PC-3 (cell line): ENCODE results near the gene HLA-DMB. TPM values are rescaled to one million over a fixed set of nuclear protein-coding genes. Genes with fewer than 3 reads are reported as not detected.

Source experiments
- ATAC-seq: fragments of 200-7000 bp; cut with Tn5 transposase; 2 replicates; pipeline ENCODE4 v1.9.1; 2020; ENCODE audit warnings: mild to moderate bottlenecking, moderate library complexity
- BruUV-seq: library from RNA; stranded (reverse); fragments of 400-500 nt; replicated peaks from 2 replicates; lab custom pipeline; 2021; lab: Mats Ljungman, UMichigan
- CTCF ChIA-PET: fragments of 300-600 bp; sonication (Branson Sonifier 250); formaldehyde crosslinking; loops from one replicate; lab custom pipeline; 2022; ENCODE audit warnings: antibody characterized with exemption; lab: Charles Lee
- POLR2A ChIA-PET: fragments of 300-600 bp; sonication (Branson Sonifier 250); formaldehyde crosslinking; loops from one replicate; lab custom pipeline; 2022; ENCODE audit warnings: antibody characterized with exemption; ENCODE audit not compliant: unreplicated experiment; lab: Charles Lee
- DNase-seq: peaks from one replicate; pipeline ENCODE4 v3.0.0-alpha.2; 2015
- H2AFZ ChIP-seq: fragments of 300-600 bp; sonication (generic); 2 replicates; pipeline ENCODE4 v1.6.0; 2016; ENCODE audit warnings: antibody characterized with exemption, low read length
- H3F3A ChIP-seq: fragments of 300-600 bp; sonication (generic); one replicate; pipeline ENCODE4 v1.6.0; 2017; ENCODE audit warnings: antibody characterized with exemption, low read length, control low read depth, mild to moderate bottlenecking; ENCODE audit not compliant: unreplicated experiment
- H3K27ac ChIP-seq: fragments of 300-600 bp; sonication (generic); 2 replicates; pipeline ENCODE4 v1.5.1; 2016; ENCODE audit warnings: mild to moderate bottlenecking, low read length
- H3K27me3 ChIP-seq: fragments of 300-600 bp; sonication (generic); 2 replicates; pipeline ENCODE4 v1.6.1; 2016; ENCODE audit warnings: low read length, mixed read lengths
- H3K36me3 ChIP-seq: fragments of 300-600 bp; sonication (generic); 2 replicates; pipeline ENCODE4 v1.6.1; 2016; ENCODE audit warnings: low read depth, mixed run types, low read length, mixed read lengths
- H3K4me1 ChIP-seq: fragments of 300-600 bp; sonication (generic); 2 replicates; pipeline ENCODE4 v1.5.1; 2016; ENCODE audit warnings: low read length; ENCODE audit not compliant: insufficient read depth
- H3K4me2 ChIP-seq: fragments of 300-600 bp; sonication (generic); 2 replicates; pipeline ENCODE4 v1.6.0; 2016; ENCODE audit warnings: low read length
- H3K4me3 ChIP-seq: fragments of 300-600 bp; sonication (generic); 2 replicates; pipeline ENCODE4 v1.5.1; 2016; ENCODE audit warnings: mild to moderate bottlenecking, low read length, mixed read lengths
- H3K79me2 ChIP-seq: fragments of 300-600 bp; sonication (generic); 2 replicates; pipeline ENCODE4 v1.6.1; 2017; ENCODE audit warnings: low read length, mixed read lengths
- H3K9ac ChIP-seq: fragments of 300-600 bp; sonication (generic); 2 replicates; pipeline ENCODE4 v1.6.0; 2016; ENCODE audit warnings: mild to moderate bottlenecking, low read length
- H3K9me2 ChIP-seq: fragments of 300-600 bp; sonication (generic); replicated peaks from 2 replicates; pipeline ENCODE4 v1.6.1; 2016; ENCODE audit warnings: mixed run types, low read length, mixed read lengths
- H3K9me3 ChIP-seq: fragments of 300-600 bp; sonication (generic); 2 replicates; pipeline ENCODE4 v1.6.1; 2016; ENCODE audit warnings: low read length, mixed read lengths
- H4K20me1 ChIP-seq: fragments of 300-600 bp; sonication (generic); 2 replicates; pipeline ENCODE4 v1.6.1; 2016; ENCODE audit warnings: low read length, mixed read lengths
- CTCF ChIP-seq: fragments of 300-600 bp; sonication (generic); conservative IDR thresholded peaks from 2 replicates; pipeline ENCODE4 v1.5.1; 2017; ENCODE audit warnings: antibody characterized with exemption, low read depth, mild to moderate bottlenecking, low read length
- EZH2 ChIP-seq: fragments of 300-600 bp; sonication (generic); IDR thresholded peaks from one replicate; pipeline ENCODE4 v1.6.1; 2017; ENCODE audit warnings: antibody characterized with exemption, mild to moderate bottlenecking, low read length; ENCODE audit not compliant: unreplicated experiment
- EZH2phosphoT487 ChIP-seq: fragments of 300-600 bp; sonication (generic); IDR thresholded peaks from 2 replicates; pipeline ENCODE4 v1.6.1; 2018; ENCODE audit warnings: mild to moderate bottlenecking, antibody characterized with exemption, low read length, borderline replicate concordance
- intact Hi-C: fragments of 100-400 bp; cut with micrococcal nuclease; formaldehyde crosslinking; loops from 2 replicates; pipeline ENCODE4 v1.9.0; 2023
- total RNA-seq: library from RNA; depleted of rRNA; stranded (reverse); fragments of >200 nt; gene quantifications from 2 replicates; pipeline ENCODE4 v1.2.3, GENCODE V29; 2014

The HLA-DMB gene
- total RNA-seq, 1 experiment from 2014 or later: not detected

DNA sequence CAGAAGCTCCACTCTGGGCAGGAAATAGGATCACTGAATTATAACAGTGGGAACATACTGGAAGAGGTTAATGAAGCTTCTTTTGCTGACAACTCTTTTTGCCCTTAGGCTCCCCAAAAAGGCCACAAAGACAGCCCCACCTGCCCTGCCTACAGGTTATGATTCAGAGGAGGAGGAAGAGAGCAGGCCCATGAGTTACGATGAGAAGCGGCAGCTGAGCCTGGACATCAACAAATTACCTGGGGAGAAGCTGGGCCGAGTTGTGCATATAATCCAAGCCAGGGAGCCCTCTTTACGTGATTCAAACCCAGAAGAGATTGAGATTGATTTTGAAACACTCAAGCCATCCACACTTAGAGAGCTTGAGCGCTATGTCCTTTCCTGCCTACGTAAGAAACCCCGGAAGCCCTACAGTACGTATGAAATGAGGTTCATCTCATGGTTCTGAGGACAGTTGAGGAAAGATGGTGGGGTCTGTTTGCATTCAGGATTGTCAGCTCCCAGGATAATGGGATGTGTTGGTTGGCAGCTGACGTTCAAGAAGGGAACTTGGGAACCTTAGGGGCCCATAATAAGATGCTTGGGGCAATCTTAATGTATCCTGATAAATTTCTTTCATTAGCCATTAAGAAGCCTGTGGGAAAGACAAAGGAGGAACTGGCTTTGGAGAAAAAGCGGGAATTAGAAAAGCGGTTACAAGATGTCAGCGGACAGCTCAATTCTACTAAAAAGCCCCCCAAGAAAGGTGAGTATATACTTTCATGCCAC is 39.1 kb upstream of the HLA-DMB start:
- intact Hi-C loops: loop anchor here (5.0 kb wide), 1 partner anchor 143 kb away; the partner anchor contains the start of gene TAP2
- ATAC-seq (no peak), DNase-seq (no peak)
- peaks cover 92% of the 10 kb centered on the region for H4K20me1 ChIP-seq
- no peak overlapping the region for H3K27ac ChIP-seq
- no peak overlapping the region for H3K9ac ChIP-seq
- peaks cover 26% of the 10 kb centered on the region for H3K4me1 ChIP-seq
- POLR2A ChIA-PET: interaction anchor here (1.8 kb wide), 1 partner anchor 8 kb away, joined by 34 read pairs; no protein-coding TSS in a partner anchor
- peaks cover 50% of the 10 kb centered on the region for H3F3A ChIP-seq
- TF ChIP-seq EZH2: no peak
- TF ChIP-seq EZH2phosphoT487: no peak
- no peak for TF ChIP-seq CTCF
- H3K36me3 ChIP-seq: peaks cover 66% of the 10 kb centered on the region
- H3K4me3 ChIP-seq: no peak overlapping the region
- CTCF ChIA-PET: interaction anchor here (0.6 kb wide), 1 partner anchor 47 kb away, joined by 4 read pairs; no protein-coding TSS in a partner anchor
- no peak overlapping the region for H3K4me2 ChIP-seq
- H3K79me2 ChIP-seq: peaks cover 56% of the 10 kb centered on the region
- H3K27me3 ChIP-seq: no peaks in the 10 kb centered on the region
- H3K9me3 ChIP-seq: no peaks in the 10 kb centered on the region
- BruUV-seq: no TSS peak
- H2AFZ ChIP-seq: no peak overlapping the region
- H3K9me2 ChIP-seq: no peaks in the 10 kb centered on the region

DNA sequence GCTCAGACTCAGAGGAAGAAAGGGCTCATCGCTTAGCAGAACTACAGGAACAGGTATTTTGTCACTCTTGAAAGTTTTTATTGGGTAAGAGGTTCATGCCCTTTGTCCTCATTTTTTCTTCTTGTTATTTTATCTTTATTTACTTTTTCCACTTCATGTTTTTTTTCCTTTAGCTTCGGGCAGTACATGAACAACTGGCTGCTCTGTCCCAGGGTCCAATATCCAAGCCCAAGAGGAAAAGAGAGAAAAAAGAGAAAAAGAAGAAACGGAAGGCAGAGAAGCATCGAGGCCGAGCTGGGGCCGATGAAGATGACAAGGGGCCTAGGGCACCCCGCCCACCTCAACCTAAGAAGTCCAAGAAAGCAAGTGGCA is 37.1 kb upstream of the HLA-DMB start:
- Histone ChIP-seq H3F3A (peaks cover 33% of the 10 kb centered on the region), H3K9me3 (no peaks in the 10 kb centered on the region), H3K79me2 (peaks cover 75% of the 10 kb centered on the region), H3K27ac (no peak overlapping the region), H2AFZ (no peak overlapping the region), H3K27me3 (no peaks in the 10 kb centered on the region), H3K36me3 (peaks cover 85% of the 10 kb centered on the region), H3K4me3 (no peak overlapping the region), H3K4me2 (no peak overlapping the region), H3K9me2 (no peaks in the 10 kb centered on the region), H3K4me1 (peaks cover 18% of the 10 kb centered on the region), H4K20me1 (peaks cover 99% of the 10 kb centered on the region), H3K9ac (no peak overlapping the region)
- intact Hi-C loops: no loop called here
- no peak for DNase-seq
- BruUV-seq: no TSS peak
- ATAC-seq: no peak
- TF ChIP-seq CTCF (no peak), EZH2phosphoT487 (no peak), EZH2 (no peak)
- POLR2A ChIA-PET: no interaction called here
- CTCF ChIA-PET: no interaction called here
